SK-N-SH treated with all-trans-retinoic acid at 6 μM for 48 hours (cell line): Measurements from ENCODE around the gene YJU2.
A peak's percentile ranks its signal among the peaks of the same experiment; 100 is the strongest.

Source experiments
- ATAC-seq: fragments of 200-7000 bp; cut with Tn5 transposase; 3 replicates; pipeline ENCODE4 v1.9.1; 2020; ENCODE audit warnings: mild to moderate bottlenecking, moderate library complexity
- ARNTL ChIP-seq: fragments of 450-650 bp; formaldehyde crosslinking; IDR thresholded peaks from 2 replicates; pipeline ENCODE4 v1.5.0; 2020; ENCODE audit warnings: low read depth, mild to moderate bottlenecking, moderate library complexity, borderline replicate concordance
- BACH2 ChIP-seq: fragments of 250-450 bp; sonication (Bioruptor Pico); IDR thresholded peaks from 2 replicates; pipeline ENCODE4 v1.9.0; 2021; ENCODE audit warnings: mild to moderate bottlenecking, borderline replicate concordance
- CSDC2 ChIP-seq: fragments of 250-450 bp; sonication (Bioruptor Pico); IDR thresholded peaks from 2 replicates; pipeline ENCODE4 v1.5.0; 2020; ENCODE audit warnings: mild to moderate bottlenecking, moderate library complexity
- CSRNP3 ChIP-seq: fragments of 250-450 bp; sonication (Bioruptor Pico); IDR thresholded peaks from 2 replicates; pipeline ENCODE4 v1.5.1; 2021; ENCODE audit warnings: mild to moderate bottlenecking, moderate library complexity
- ESRRG ChIP-seq: fragments of 250-450 bp; sonication (Bioruptor Pico); IDR thresholded peaks from 2 replicates; pipeline ENCODE4 v1.6.1; 2021; ENCODE audit warnings: mild to moderate bottlenecking
- GLIS3 ChIP-seq: fragments of 250-450 bp; sonication (Bioruptor Pico); IDR thresholded peaks from 2 replicates; pipeline ENCODE4 v1.5.0; 2020; ENCODE audit warnings: mild to moderate bottlenecking, moderate library complexity
- ISL1 ChIP-seq: fragments of 250-450 bp; sonication (Bioruptor Pico); IDR thresholded peaks from 2 replicates; pipeline ENCODE4 v2.1.2; 2022; ENCODE audit warnings: mild to moderate bottlenecking, moderate library complexity
- OSR1 ChIP-seq: fragments of 250-450 bp; sonication (Bioruptor Pico); IDR thresholded peaks from 2 replicates; pipeline ENCODE4 v1.8.0; 2022; ENCODE audit warnings: moderate library complexity, mild to moderate bottlenecking, inconsistent platforms
- PATZ1 ChIP-seq: fragments of 250-450 bp; sonication (Bioruptor Pico); IDR thresholded peaks from 2 replicates; pipeline ENCODE4 v1.8.0; 2020; ENCODE audit warnings: mild to moderate bottlenecking, moderate library complexity, borderline replicate concordance
- PPARA ChIP-seq: fragments of 250-450 bp; sonication (Bioruptor Pico); IDR thresholded peaks from 2 replicates; pipeline ENCODE4 v1.5.0; 2020; ENCODE audit warnings: mild to moderate bottlenecking, borderline replicate concordance
- RARB ChIP-seq: fragments of 250-450 bp; sonication (Bioruptor Pico); IDR thresholded peaks from 2 replicates; pipeline ENCODE4 v1.8.0; 2021; ENCODE audit warnings: mild to moderate bottlenecking, moderate library complexity
- TCF4 ChIP-seq: fragments of 250-450 bp; sonication (Bioruptor Pico); IDR thresholded peaks from 2 replicates; pipeline ENCODE4 v1.8.0; 2021; ENCODE audit warnings: mild to moderate bottlenecking, moderate library complexity, borderline replicate concordance
- TOX ChIP-seq: fragments of 250-450 bp; sonication (Bioruptor Pico); IDR thresholded peaks from 2 replicates; pipeline ENCODE4 v1.8.0; 2021; ENCODE audit warnings: mild to moderate bottlenecking, moderate library complexity, borderline replicate concordance
- ZC3H10 ChIP-seq: fragments of 250-450 bp; sonication (Bioruptor Pico); IDR thresholded peaks from 2 replicates; pipeline ENCODE4 v1.5.1; 2021; ENCODE audit warnings: mild to moderate bottlenecking, moderate library complexity
- ZFP3 ChIP-seq: fragments of 250-450 bp; sonication (Bioruptor Pico); IDR thresholded peaks from 2 replicates; pipeline ENCODE4 v1.5.0; 2020; ENCODE audit warnings: mild to moderate bottlenecking, moderate library complexity
- ZNF565 ChIP-seq: fragments of 450-650 bp; formaldehyde crosslinking; conservative IDR thresholded peaks from 2 replicates; pipeline ENCODE4 v1.5.0; 2020; ENCODE audit warnings: low read depth, mild to moderate bottlenecking, moderate library complexity
- ZNF70 ChIP-seq: fragments of 450-650 bp; formaldehyde crosslinking; IDR thresholded peaks from 2 replicates; pipeline ENCODE4 v1.5.0; 2020; ENCODE audit warnings: mild to moderate bottlenecking, moderate library complexity
- ZNF8 ChIP-seq: fragments of 450-650 bp; formaldehyde crosslinking; IDR thresholded peaks from 2 replicates; pipeline ENCODE4 v1.5.0; 2020; ENCODE audit warnings: mild to moderate bottlenecking, moderate library complexity
- TF ChIP-seq, protein P1 (sequence below): fragments of 250-450 bp; sonication (Bioruptor Pico); IDR thresholded peaks from 2 replicates; pipeline ENCODE4 v1.8.0; 2021; ENCODE audit warnings: low read depth, mild to moderate bottlenecking, moderate library complexity, borderline replicate concordance
- TF ChIP-seq, protein P2 (sequence below): fragments of 250-450 bp; sonication (Bioruptor Pico); IDR thresholded peaks from 2 replicates; pipeline ENCODE4 v1.5.0; 2020; ENCODE audit warnings: mild to moderate bottlenecking, moderate library complexity

YJU2 gene

DNA sequence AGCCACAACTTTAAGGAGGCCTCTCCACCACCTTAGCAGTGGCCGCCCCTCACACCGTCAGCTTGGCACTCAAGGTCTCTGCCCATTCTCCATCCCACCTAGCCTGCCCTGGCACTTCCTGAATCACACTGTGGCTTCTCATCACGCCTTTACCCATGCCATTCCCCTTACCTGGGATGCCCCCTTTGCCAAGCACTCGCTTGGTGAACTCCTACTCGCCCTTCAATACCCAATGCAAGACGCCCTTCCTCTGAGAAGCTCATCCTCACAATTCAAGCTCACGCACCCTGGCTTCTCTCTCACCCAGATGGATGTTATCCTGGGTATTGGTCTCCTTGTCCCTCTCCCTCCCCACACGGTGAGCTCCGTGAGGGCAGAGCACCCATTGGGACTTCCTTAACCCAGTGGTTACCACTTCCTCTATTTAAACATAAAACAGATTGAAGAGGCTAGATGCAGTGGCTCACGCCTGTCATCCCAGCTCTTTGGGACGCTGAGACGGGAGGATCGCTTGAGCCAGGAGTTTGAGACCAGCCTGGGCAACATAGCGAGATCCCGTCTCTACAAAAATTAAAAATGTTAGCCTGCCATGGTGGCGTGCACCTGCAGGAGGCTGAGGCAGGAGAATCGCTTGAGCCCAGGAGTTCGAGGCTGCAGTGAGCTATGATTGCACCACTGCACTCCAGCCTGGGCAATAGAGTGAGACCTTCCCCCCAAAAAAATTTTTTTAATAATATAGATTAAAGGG lies 19.5 kb downstream of the YJU2 start:
- TF ChIP-seq ZFP3 (CRISPR knock-in tag) (peak; percentile 98), ISL1 (CRISPR knock-in tag) (no peak)
- no peak for ATAC-seq

DNA sequence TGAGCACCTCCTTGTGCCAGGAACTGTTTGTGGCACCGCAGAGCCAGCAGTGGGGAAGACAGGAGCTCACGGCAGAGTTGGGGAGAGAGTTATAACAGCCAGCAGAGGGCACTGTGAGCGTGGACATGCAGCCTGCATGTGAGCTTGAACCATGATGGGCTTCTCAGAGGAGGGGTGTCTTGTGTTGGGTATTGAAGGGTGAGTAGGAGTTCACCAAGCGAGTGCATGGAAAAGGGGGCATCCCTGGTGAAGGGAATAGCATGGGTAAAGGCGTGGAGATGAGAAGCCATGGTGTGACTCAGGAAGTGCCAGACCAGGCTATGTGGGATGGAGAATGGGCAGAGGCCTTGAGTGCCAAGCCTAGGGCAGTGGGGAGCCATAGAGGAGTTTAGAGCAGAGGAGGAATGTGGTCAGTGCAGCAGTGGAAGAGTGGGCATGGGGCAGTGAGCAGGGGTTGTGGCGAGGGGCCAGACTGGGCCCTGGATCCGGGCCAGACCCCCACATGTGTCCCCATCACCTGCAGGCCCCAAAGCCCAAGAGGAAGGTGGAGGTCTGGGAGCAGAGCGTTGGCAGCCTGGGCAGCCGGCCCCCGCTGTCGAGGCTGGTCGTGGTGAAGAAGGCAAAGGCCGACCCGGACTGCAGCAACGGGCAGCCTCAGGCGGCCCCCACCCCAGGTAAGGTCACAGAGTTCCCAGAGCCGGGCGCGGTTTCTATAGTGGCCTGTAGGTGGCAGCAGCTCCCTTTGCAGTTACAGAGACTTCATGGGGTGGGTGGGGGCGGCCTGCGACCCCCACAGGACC lies 20.4 kb downstream of the YJU2 start:
- TF ChIP-seq GLIS3 (CRISPR knock-in tag), result no peak
- TF ChIP-seq OSR1 (CRISPR knock-in tag), result no peak
- TF ChIP-seq BACH2, result no peak
- TF ChIP-seq ZFP3 (CRISPR knock-in tag), result peak; percentile 100
- TF ChIP-seq PATZ1 (CRISPR knock-in tag), result peak; percentile 32; the same call in 1 of the 2 replicates
- ATAC-seq, result peak; percentile 79

- ATAC-seq, result peak; percentile 10; the same call in 1 of the 3 replicates
- no peak for TF ChIP-seq OSR1 (CRISPR knock-in tag)
- TF ChIP-seq ISL1 (CRISPR knock-in tag), result no peak
- TF ChIP-seq PATZ1 (CRISPR knock-in tag), result no peak
- TF ChIP-seq TOX, result no peak
These were observed 21.3 kb downstream of the YJU2 start for GRCh38 chr19:4267901-4268815.

DNA sequence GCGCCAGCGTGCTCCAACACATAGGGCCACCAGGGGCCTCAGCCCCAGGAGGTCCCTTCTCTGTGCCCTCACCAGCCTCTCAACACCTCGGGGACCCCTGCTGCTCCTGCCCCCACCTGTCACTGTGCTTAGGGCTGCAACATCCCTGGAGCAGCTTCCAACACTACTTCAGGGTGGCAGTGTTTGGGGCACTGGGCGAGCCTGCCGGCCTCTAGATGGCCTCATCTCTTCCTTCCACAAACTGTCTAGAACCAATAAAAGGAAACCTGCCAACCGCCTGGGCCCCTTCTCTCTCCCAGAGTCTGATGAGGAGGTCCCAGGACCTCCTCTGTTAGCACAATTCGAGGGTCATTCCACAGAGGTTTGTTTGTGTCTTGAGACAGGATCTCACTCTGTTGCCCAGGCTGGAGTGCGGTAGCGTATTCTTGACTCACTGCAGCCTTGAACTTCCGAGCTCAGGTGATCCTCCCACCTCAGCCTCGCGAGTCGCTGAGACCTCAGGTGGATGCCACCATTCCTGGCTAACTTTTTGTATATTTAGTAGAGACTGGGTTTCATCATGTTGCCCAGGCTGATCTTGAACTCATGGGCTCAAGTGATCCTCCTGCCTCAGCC lies 22.0 kb downstream of the YJU2 start:
- ATAC-seq, result no peak
- no peak for TF ChIP-seq TCF4 (CRISPR knock-in tag)
- TF ChIP-seq ZNF8 (CRISPR knock-in tag), result no peak
- TF ChIP-seq ESRRG (CRISPR knock-in tag), result no peak
- TF ChIP-seq, protein P1, sequence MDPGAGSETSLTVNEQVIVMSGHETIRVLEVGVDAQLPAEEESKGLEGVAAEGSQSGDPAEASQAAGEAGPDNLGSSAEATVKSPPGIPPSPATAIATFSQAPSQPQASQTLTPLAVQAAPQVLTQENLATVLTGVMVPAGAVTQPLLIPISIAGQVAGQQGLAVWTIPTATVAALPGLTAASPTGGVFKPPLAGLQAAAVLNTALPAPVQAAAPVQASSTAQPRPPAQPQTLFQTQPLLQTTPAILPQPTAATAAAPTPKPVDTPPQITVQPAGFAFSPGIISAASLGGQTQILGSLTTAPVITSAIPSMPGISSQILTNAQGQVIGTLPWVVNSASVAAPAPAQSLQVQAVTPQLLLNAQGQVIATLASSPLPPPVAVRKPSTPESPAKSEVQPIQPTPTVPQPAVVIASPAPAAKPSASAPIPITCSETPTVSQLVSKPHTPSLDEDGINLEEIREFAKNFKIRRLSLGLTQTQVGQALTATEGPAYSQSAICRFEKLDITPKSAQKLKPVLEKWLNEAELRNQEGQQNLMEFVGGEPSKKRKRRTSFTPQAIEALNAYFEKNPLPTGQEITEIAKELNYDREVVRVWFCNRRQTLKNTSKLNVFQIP (CRISPR knock-in tag), result no peak
- no peak for TF ChIP-seq ARNTL
- TF ChIP-seq CSRNP3 (CRISPR knock-in tag), result no peak
- TF ChIP-seq, protein P2, sequence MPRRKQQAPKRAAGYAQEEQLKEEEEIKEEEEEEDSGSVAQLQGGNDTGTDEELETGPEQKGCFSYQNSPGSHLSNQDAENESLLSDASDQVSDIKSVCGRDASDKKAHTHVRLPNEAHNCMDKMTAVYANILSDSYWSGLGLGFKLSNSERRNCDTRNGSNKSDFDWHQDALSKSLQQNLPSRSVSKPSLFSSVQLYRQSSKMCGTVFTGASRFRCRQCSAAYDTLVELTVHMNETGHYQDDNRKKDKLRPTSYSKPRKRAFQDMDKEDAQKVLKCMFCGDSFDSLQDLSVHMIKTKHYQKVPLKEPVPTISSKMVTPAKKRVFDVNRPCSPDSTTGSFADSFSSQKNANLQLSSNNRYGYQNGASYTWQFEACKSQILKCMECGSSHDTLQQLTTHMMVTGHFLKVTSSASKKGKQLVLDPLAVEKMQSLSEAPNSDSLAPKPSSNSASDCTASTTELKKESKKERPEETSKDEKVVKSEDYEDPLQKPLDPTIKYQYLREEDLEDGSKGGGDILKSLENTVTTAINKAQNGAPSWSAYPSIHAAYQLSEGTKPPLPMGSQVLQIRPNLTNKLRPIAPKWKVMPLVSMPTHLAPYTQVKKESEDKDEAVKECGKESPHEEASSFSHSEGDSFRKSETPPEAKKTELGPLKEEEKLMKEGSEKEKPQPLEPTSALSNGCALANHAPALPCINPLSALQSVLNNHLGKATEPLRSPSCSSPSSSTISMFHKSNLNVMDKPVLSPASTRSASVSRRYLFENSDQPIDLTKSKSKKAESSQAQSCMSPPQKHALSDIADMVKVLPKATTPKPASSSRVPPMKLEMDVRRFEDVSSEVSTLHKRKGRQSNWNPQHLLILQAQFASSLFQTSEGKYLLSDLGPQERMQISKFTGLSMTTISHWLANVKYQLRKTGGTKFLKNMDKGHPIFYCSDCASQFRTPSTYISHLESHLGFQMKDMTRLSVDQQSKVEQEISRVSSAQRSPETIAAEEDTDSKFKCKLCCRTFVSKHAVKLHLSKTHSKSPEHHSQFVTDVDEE, result no peak
- TF ChIP-seq OSR1 (CRISPR knock-in tag), result no peak
- TF ChIP-seq ISL1 (CRISPR knock-in tag), result no peak
- TF ChIP-seq TOX, result no peak
- TF ChIP-seq ZNF70 (CRISPR knock-in tag), result no peak
- no peak for TF ChIP-seq RARB (CRISPR knock-in tag)
- no peak for TF ChIP-seq CSDC2
- no peak for TF ChIP-seq ZC3H10 (CRISPR knock-in tag)
- TF ChIP-seq ZNF565 (CRISPR knock-in tag), result no peak
- no peak for TF ChIP-seq ZFP3 (CRISPR knock-in tag)
- TF ChIP-seq PPARA (CRISPR knock-in tag), result no peak
- TF ChIP-seq PATZ1 (CRISPR knock-in tag), result no peak
- TF ChIP-seq BACH2, result no peak
